MM.1S (cell line): ENCODE results near the gene TEX44.

ENCODE experiments used
- DNase-seq: peaks from one replicate; pipeline ENCODE4 v3.0.0-alpha.2; 2015
- H2AFZ ChIP-seq: fragments of 300-600 bp; sonication (generic); 2 replicates; pipeline ENCODE4 v1.6.0; 2016; ENCODE audit warnings: antibody characterized with exemption, low read length
- H3F3A ChIP-seq: fragments of 300-600 bp; sonication (generic); 2 replicates; pipeline ENCODE4 v1.6.1; 2016; ENCODE audit warnings: mild to moderate bottlenecking, antibody characterized with exemption, low read length, moderate library complexity, mixed read lengths; ENCODE audit not compliant: insufficient read depth
- H3K27ac ChIP-seq: fragments of 300-600 bp; sonication (generic); 2 replicates; pipeline ENCODE4 v1.5.1; 2016; ENCODE audit warnings: mild to moderate bottlenecking, low read length
- H3K27me3 ChIP-seq: fragments of 300-600 bp; sonication (generic); replicated peaks from 2 replicates; pipeline ENCODE4 v1.6.0; 2016; ENCODE audit warnings: low read length; ENCODE audit not compliant: insufficient read depth
- H3K36me3 ChIP-seq: fragments of 300-600 bp; sonication (generic); replicated peaks from 2 replicates; pipeline ENCODE4 v1.6.1; 2016; ENCODE audit warnings: mild to moderate bottlenecking, low read length, mixed read lengths; ENCODE audit not compliant: insufficient read depth
- H3K4me1 ChIP-seq: fragments of 300-600 bp; sonication (generic); 2 replicates; pipeline ENCODE4 v1.6.1; 2016; ENCODE audit warnings: low read length, mixed read lengths
- H3K4me2 ChIP-seq: fragments of 300-600 bp; sonication (generic); 2 replicates; pipeline ENCODE4 v1.6.0; 2016; ENCODE audit warnings: low read depth, low read length
- H3K4me3 ChIP-seq: fragments of 300-600 bp; sonication (generic); 2 replicates; pipeline ENCODE4 v1.5.1; 2016; ENCODE audit warnings: low read length, mixed read lengths
- H3K79me2 ChIP-seq: fragments of 300-600 bp; sonication (generic); 2 replicates; pipeline ENCODE4 v1.6.1; 2016; ENCODE audit warnings: mixed run types, low read length, mixed read lengths
- H3K9ac ChIP-seq: fragments of 300-600 bp; sonication (generic); 2 replicates; pipeline ENCODE4 v1.6.1; 2016; ENCODE audit warnings: low read length, mixed read lengths
- H3K9me2 ChIP-seq: fragments of 300-600 bp; sonication (generic); replicated peaks from 2 replicates; pipeline ENCODE4 v1.6.1; 2016; ENCODE audit warnings: mild to moderate bottlenecking, low read length, mixed read lengths; ENCODE audit not compliant: insufficient read depth
- H3K9me3 ChIP-seq: fragments of 300-600 bp; sonication (generic); replicated peaks from 2 replicates; pipeline ENCODE4 v1.6.1; 2016; ENCODE audit warnings: mild to moderate bottlenecking, low read length, mixed read lengths; ENCODE audit not compliant: insufficient read depth
- H4K20me1 ChIP-seq: fragments of 300-600 bp; sonication (generic); 2 replicates; pipeline ENCODE4 v1.6.1; 2016; ENCODE audit warnings: mild to moderate bottlenecking, low read length, moderate library complexity, mixed read lengths; ENCODE audit not compliant: insufficient read depth
- EZH2 ChIP-seq: fragments of 300-600 bp; sonication (generic); optimal IDR thresholded peaks from 2 replicates; pipeline ENCODE3; 2017; ENCODE audit warnings: low read depth, mild to moderate bottlenecking, antibody characterized with exemption, low read length, mixed read lengths
- EZH2phosphoT487 ChIP-seq: fragments of 300-600 bp; sonication (generic); IDR thresholded peaks from 2 replicates; pipeline ENCODE4 v1.6.1; 2018; ENCODE audit warnings: antibody characterized with exemption, low read length
- TF ChIP-seq, protein P1 (sequence below): fragments of 300-600 bp; sonication (generic); IDR thresholded peaks from 2 replicates; pipeline ENCODE4 v1.5.1; 2016; ENCODE audit warnings: antibody characterized with exemption, low read length, mixed read lengths

Gene TEX44

DNA sequence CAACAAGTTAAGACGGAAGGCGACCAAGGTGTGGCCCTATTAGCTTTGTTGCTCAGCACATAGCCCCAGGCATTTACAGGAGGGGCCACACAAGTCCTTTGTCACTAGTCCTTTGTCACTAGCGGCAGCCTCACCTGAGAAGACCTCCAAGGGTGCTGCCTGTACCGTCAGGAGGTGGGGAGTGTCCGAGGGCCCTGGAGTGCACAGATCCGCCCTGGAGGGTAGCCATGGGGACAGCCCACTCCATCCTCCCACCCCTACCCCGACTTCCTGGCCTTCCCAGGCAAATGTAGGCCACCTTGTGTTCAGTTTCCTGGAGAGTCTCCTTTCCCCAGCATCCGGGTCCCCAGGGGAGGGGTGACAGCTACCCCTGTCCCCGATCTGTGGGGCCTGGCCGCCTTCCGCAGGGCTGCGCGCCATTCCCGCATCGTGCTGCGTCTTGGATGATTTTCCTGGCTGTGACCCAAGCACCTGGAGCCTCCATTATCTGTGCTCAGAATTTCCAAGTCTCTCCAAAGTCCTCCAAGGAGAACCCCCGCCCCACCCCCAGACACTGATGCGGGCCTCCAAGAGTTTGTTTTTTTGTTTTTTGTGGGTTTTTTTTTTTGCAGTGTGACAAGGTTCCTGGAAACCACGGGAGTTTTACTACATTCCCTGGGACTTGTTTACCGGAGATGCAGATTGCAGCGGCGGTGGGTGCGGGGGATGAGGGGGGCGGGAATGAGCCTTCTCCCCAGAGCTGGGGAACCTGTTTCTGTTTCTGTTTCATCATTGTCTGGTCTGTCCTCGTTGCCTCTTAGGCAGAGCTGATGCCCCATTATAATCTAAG, 28.6 kb downstream of the TEX44 start:
- no peak for DNase-seq
- no peaks in the 10 kb centered on the region for H4K20me1 ChIP-seq
- H2AFZ ChIP-seq: peak overlapping the region; percentile 31; the same call in 1 of the 2 replicates
- H3K9me3 ChIP-seq: no peaks in the 10 kb centered on the region
- no peaks in the 10 kb centered on the region for H3K79me2 ChIP-seq
- H3K4me3 ChIP-seq: no peak overlapping the region
- H3K27me3 ChIP-seq: no peaks in the 10 kb centered on the region
- no peak overlapping the region for H3K4me2 ChIP-seq
- no peak overlapping the region for H3K27ac ChIP-seq
- TF ChIP-seq EZH2 (no peak), EZH2phosphoT487 (no peak)
- TF ChIP-seq, protein P1, sequence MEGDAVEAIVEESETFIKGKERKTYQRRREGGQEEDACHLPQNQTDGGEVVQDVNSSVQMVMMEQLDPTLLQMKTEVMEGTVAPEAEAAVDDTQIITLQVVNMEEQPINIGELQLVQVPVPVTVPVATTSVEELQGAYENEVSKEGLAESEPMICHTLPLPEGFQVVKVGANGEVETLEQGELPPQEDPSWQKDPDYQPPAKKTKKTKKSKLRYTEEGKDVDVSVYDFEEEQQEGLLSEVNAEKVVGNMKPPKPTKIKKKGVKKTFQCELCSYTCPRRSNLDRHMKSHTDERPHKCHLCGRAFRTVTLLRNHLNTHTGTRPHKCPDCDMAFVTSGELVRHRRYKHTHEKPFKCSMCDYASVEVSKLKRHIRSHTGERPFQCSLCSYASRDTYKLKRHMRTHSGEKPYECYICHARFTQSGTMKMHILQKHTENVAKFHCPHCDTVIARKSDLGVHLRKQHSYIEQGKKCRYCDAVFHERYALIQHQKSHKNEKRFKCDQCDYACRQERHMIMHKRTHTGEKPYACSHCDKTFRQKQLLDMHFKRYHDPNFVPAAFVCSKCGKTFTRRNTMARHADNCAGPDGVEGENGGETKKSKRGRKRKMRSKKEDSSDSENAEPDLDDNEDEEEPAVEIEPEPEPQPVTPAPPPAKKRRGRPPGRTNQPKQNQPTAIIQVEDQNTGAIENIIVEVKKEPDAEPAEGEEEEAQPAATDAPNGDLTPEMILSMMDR: no peak
- H3K4me1 ChIP-seq: 0 out of 2 replicates have a peak, but pooled peaks cover 3% of the 10 kb centered on the region
- H3K9ac ChIP-seq: no peak overlapping the region
- H3F3A ChIP-seq: no peaks in the 10 kb centered on the region
- H3K36me3 ChIP-seq: no peaks in the 10 kb centered on the region
- no peaks in the 10 kb centered on the region for H3K9me2 ChIP-seq

DNA sequence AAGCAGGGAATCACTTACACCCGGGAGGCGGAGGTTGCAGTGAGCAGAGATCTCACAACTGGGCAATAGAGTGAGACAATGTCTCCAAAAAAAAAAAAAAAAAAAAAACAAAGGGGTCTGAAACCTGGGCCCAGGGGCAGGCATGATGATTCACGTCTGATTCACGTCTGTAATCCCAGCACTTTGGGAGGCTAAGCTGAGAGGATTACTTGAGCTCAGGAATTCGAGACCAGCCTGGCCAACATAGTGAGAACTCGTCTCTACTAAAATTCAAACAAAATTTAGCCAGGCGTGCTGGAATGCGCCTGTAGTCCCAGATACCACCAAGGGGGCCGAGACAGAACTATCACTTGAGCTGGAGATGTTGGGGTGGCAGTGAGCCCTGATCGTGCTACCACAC, 30.3 kb downstream of the TEX44 start:
- Histone ChIP-seq H2AFZ (no peak overlapping the region), H3K9me2 (no peaks in the 10 kb centered on the region), H3F3A (no peaks in the 10 kb centered on the region), H4K20me1 (no peaks in the 10 kb centered on the region), H3K9ac (no peak overlapping the region), H3K27ac (no peak overlapping the region), H3K4me3 (no peak overlapping the region), H3K4me2 (no peak overlapping the region), H3K79me2 (no peaks in the 10 kb centered on the region), H3K9me3 (no peaks in the 10 kb centered on the region), H3K27me3 (no peaks in the 10 kb centered on the region), H3K4me1 (peaks cover 7% of the 10 kb centered on the region), H3K36me3 (no peaks in the 10 kb centered on the region)
- no peak for DNase-seq
- no peak for TF ChIP-seq EZH2
- TF ChIP-seq, protein P1: no peak
- no peak for TF ChIP-seq EZH2phosphoT487

DNA sequence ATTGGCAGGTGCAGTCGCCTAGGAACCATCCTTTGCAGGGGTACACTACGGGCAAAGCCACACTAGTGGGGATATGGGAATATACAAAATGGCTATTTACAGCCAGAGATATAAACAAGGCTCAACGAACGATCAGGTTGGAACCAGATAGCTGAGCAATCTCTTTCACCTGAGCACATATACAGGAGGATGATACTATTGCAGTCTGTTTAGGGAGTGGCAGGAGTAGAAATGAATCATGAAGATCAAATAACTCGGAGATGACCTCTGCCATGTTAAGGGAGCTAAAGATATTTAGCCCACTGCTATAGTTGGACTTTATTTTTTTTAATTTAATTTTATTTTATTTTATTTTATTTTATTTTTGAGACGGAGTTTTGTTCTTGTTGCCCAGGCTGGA, 33.8 kb downstream of the TEX44 start:
- H3K9me3 ChIP-seq: no peaks in the 10 kb centered on the region
- H3F3A ChIP-seq: no peaks in the 10 kb centered on the region
- TF ChIP-seq EZH2 (no peak), EZH2phosphoT487 (no peak)
- TF ChIP-seq, protein P1: no peak
- no peak overlapping the region for H3K4me3 ChIP-seq
- H3K79me2 ChIP-seq: no peaks in the 10 kb centered on the region
- no peak overlapping the region for H3K27ac ChIP-seq
- no peaks in the 10 kb centered on the region for H4K20me1 ChIP-seq
- no peak for DNase-seq
- H3K9ac ChIP-seq: no peak overlapping the region
- no peaks in the 10 kb centered on the region for H3K27me3 ChIP-seq
- no peaks in the 10 kb centered on the region for H3K36me3 ChIP-seq
- H3K4me1 ChIP-seq: peaks cover 8% of the 10 kb centered on the region
- H2AFZ ChIP-seq: no peak overlapping the region
- H3K9me2 ChIP-seq: no peaks in the 10 kb centered on the region
- no peak overlapping the region for H3K4me2 ChIP-seq
